ENCODE measurements around the gene PRKN.

The PRKN gene

DNA sequence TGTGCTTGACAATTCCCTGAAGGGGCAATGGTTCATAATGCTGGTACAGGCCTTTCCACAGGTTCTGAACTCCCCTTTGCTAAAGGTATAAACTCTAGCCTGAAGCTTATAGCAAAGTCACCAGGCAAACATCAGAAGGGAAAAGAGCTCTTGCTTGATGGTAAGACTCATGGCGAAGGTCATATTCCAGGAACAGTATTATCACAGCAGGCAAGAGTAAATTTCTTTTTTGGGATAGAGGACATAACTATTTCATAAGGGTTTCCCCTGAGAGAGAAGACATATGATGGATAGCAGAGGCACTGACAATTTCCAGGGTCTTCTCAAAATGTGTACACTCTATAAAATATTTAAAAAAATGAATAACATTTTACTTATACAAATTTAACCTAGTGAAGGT lies 86.8 kb downstream of the PRKN start:
- TF ChIP-seq CTCF (IDR thresholded peaks at IDR 0.05), result no peak

- no peak for TF ChIP-seq CTCF (IDR thresholded peaks at IDR 0.05)
These were observed 87.6 kb downstream of the PRKN start for GRCh38 chr6:162639951-162640350.

- TF ChIP-seq CTCF (IDR thresholded peaks at IDR 0.05), result no peak
These were observed 88.5 kb downstream of the PRKN start for GRCh38 chr6:162638931-162639574.

- TF ChIP-seq CTCF (IDR thresholded peaks at IDR 0.05), result no peak
These were observed 90.2 kb downstream of the PRKN start for GRCh38 chr6:162637317-162637716.

- no peak for TF ChIP-seq CTCF (IDR thresholded peaks at IDR 0.05)
These were observed 91.4 kb downstream of the PRKN start for GRCh38 chr6:162636167-162636566.

DNA sequence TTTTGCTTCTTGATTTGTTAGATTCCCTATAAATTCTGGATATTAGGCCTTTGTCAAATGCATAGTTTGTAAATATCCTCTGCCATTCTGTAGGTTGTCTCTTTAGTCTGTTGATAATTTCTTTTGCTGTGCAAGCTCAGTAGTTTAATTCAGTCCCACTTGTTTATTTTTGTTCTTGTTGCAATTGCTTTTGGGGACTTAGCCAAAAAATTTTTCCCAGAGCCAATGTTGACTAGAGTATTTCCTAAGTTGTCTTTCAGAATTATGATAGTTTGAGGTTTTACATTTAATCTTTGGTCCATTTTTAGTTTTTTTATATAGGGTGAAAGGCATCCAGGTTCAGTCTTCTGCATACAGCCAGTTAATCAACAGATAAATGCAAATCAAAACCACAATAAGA lies 96.0 kb downstream of the PRKN start:
- TF ChIP-seq CTCF (IDR thresholded peaks at IDR 0.05), result no peak

- TF ChIP-seq CTCF (IDR thresholded peaks at IDR 0.05), result no peak
These were observed 97.5 kb downstream of the PRKN start for GRCh38 chr6:162630069-162630468.

DNA sequence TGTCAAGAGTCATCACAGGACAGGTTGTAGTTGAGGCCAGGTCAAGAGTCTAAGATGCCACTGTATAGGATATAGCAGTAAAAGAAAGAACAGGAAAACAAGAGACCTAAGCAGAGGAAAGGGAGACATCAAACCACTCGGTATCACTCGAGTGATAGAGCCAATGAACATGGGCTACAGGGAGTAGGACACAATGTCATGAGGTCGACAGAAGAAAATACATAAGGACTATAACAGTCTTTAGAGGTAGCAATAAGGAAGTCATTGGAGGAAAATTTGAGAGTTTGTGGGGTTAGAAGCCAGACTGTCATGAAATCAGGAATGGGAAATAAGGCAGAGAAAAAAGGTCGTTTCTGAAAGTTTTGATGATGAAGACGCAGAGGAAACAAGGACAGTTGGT lies 99.7 kb downstream of the PRKN start:
- TF ChIP-seq CTCF (IDR thresholded peaks at IDR 0.05), result no peak

Data from LNCAP (cell line).